SK-N-SH (cell line): ENCODE results near the gene SORBS2.

Source experiments
- EZH2phosphoT487 ChIP-seq: fragments of 200-600 bp; sonication (generic); IDR thresholded peaks from 2 replicates; pipeline ENCODE4 v1.6.1; 2017; ENCODE audit warnings: low read depth, mixed run types, mild to moderate bottlenecking, antibody characterized with exemption, moderate library complexity, borderline replicate concordance
- GATA2 ChIP-seq: sonication (generic); formaldehyde crosslinking; IDR thresholded peaks from 2 replicates; pipeline ENCODE4 v1.5.0; 2020; ENCODE audit warnings: mild to moderate bottlenecking, missing genetic modification reagents
- MXI1 ChIP-seq: IDR thresholded peaks from 2 replicates; pipeline ENCODE4 v1.6.1; 2012; ENCODE audit warnings: mild to moderate bottlenecking, low read depth, low read length, improper control_type of control experiment
- NRF1 ChIP-seq: IDR thresholded peaks from 2 replicates; pipeline ENCODE4 v1.6.1; 2012; ENCODE audit warnings: low read depth, mild to moderate bottlenecking, low read length
- RAD21 ChIP-seq: IDR thresholded peaks from 2 replicates; pipeline ENCODE4 v1.6.1; 2012; ENCODE audit warnings: mild to moderate bottlenecking, low read length
- YY1 ChIP-seq: IDR thresholded peaks from 2 replicates; pipeline ENCODE4 v1.4.0; 2012; ENCODE audit warnings: low read depth, mild to moderate bottlenecking
- TF ChIP-seq, protein P1 (sequence below): fragments of 200-600 bp; sonication (generic); IDR thresholded peaks from 2 replicates; pipeline ENCODE4 v1.6.1; 2017; ENCODE audit warnings: antibody characterized with exemption, mild to moderate bottlenecking, moderate library complexity

DNA sequence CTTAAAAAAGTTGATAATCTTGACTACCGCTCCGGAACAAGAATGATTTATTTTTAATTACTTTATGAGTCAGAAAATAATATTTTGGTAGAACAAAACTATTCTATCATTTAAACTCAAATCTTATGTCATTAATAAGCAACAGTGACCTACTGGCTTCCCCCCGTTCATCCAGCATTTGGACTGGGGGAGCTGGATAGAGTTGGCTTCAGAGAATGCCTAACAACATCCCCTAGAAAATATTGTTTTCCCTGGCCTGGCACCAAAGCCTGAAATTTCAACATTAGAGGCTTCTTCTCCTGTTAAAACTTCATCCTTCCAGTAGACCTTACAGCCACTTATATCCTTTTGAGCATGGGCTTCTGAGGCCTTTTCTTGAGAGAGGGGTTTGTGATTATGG, 221.0 kb downstream of the SORBS2 start:
- no peak for TF ChIP-seq YY1
- no peak for TF ChIP-seq NRF1
- no peak for TF ChIP-seq GATA2 (CRISPR knock-in tag)
- TF ChIP-seq, protein P1, sequence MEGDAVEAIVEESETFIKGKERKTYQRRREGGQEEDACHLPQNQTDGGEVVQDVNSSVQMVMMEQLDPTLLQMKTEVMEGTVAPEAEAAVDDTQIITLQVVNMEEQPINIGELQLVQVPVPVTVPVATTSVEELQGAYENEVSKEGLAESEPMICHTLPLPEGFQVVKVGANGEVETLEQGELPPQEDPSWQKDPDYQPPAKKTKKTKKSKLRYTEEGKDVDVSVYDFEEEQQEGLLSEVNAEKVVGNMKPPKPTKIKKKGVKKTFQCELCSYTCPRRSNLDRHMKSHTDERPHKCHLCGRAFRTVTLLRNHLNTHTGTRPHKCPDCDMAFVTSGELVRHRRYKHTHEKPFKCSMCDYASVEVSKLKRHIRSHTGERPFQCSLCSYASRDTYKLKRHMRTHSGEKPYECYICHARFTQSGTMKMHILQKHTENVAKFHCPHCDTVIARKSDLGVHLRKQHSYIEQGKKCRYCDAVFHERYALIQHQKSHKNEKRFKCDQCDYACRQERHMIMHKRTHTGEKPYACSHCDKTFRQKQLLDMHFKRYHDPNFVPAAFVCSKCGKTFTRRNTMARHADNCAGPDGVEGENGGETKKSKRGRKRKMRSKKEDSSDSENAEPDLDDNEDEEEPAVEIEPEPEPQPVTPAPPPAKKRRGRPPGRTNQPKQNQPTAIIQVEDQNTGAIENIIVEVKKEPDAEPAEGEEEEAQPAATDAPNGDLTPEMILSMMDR, result no peak
- no peak for TF ChIP-seq RAD21
- no peak for TF ChIP-seq EZH2phosphoT487
- TF ChIP-seq MXI1, result no peak
